PC-9 (cell line): Measurements from ENCODE around the gene DDI2.

Experiments
- EZH2 ChIP-seq: fragments of 200-600 bp; sonication (generic); IDR thresholded peaks from 2 replicates; pipeline ENCODE4 v1.8.0; 2017; ENCODE audit warnings: antibody characterized with exemption, low read depth
- TF ChIP-seq, protein P1 (sequence below): fragments of 200-600 bp; sonication (generic); conservative IDR thresholded peaks from 2 replicates; pipeline ENCODE4 v1.6.1; 2017; ENCODE audit warnings: mixed run types, antibody characterized with exemption, mild to moderate bottlenecking, moderate library complexity

DNA sequence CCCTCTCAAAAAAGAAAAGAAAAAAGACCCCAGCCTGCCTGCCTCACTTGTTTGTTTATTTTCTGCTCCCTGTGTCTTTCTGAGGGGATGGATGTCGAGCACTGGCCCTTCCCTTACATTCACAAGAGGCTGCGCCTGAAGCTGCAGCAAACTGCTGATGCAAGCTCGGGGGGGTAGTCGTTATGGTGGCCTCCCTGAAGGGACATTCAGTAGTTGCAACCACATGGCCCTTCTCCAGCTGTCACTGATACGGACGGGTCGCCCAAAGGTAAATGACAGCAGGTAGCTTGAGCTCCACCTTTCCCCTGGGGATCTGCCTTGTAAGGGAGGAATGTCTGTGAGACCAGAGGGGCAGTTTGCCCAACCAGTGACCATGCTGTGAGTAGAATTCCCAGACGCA lies 84.5 kb downstream of the DDI2 start:
- no peak for TF ChIP-seq EZH2
- TF ChIP-seq, protein P1, sequence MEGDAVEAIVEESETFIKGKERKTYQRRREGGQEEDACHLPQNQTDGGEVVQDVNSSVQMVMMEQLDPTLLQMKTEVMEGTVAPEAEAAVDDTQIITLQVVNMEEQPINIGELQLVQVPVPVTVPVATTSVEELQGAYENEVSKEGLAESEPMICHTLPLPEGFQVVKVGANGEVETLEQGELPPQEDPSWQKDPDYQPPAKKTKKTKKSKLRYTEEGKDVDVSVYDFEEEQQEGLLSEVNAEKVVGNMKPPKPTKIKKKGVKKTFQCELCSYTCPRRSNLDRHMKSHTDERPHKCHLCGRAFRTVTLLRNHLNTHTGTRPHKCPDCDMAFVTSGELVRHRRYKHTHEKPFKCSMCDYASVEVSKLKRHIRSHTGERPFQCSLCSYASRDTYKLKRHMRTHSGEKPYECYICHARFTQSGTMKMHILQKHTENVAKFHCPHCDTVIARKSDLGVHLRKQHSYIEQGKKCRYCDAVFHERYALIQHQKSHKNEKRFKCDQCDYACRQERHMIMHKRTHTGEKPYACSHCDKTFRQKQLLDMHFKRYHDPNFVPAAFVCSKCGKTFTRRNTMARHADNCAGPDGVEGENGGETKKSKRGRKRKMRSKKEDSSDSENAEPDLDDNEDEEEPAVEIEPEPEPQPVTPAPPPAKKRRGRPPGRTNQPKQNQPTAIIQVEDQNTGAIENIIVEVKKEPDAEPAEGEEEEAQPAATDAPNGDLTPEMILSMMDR, result no peak
